Measurements from ENCODE around the gene EPHB2.

- TF ChIP-seq POLR2A (IDR thresholded peaks at IDR 0.05) (no peak), CTCF (IDR thresholded peaks at IDR 0.05) (no peak)
Measured at GRCh38 chr1:22944346-22945055, 233.9 kb downstream of the EPHB2 start.
